Hematopoietic multipotent progenitor cell treated with erythropoietin and hydrocortisone succinate and interleukin-3 and kit ligand, for 15 days (in vitro differentiated cells): ENCODE results near the gene KRT78.

ENCODE experiments used
- DNase-seq: peaks from one replicate; pipeline ENCODE4 v3.0.0-alpha.2; 2015; ENCODE audit warnings: low spot score

Gene KRT78

DNA sequence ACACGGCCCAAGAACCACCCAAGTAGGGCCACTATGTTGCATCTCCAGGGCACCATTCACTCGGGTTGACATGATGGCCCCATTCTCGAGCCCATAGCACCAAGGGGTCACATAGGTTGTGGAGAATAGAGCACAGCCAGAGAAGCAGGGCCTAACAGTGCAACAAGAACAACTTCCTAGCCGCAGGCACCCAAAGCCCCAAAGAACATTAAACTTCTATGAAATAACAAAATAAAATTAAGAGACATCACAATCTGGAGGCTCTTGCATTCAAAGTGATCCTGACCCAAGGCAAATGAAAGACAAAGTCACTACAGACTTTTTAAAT is 36.8 kb downstream of the KRT78 start:
- DNase-seq: no peak

DNA sequence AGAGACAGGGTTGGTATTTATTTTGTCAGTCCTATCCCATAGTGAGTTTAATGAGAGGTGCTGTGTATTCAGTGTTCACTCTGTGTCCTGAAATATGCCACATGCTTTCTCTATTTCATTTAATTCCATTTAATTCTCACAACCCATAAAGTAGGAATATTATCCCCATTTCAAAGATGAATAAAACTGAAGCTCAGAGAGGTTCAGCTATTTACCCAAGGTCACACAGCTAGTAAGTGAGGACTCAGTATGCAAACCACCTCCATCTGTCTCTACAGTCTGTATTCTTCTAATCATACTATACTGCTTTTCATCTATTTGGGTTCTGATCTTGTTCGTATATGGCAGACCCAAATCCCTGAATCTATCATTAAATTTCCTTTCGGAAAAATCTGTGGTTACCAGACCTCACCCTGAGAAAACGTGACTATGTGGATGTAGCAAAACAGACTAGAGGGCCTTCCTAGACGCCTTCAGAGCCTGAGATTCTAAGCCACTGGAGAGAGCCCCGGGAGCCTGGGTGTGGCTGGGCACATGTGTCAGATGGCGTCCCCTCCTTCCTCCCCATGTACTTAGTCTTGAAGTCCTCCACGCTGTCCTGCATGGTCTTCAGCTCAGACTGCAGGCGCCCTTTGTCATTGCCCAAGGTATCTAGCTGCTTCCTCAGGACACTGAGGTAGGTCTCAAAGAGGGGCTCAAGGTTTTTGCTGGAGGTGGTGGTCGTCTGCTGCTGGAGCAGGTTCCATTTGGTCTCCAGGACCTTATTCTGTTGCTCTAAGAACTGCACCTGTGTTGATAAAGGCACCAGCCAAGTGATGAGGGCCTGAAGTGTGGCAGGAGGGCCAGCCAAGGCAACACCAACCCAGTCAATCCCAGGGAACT is 37.4 kb downstream of the KRT78 start:
- DNase-seq: no peak

DNA sequence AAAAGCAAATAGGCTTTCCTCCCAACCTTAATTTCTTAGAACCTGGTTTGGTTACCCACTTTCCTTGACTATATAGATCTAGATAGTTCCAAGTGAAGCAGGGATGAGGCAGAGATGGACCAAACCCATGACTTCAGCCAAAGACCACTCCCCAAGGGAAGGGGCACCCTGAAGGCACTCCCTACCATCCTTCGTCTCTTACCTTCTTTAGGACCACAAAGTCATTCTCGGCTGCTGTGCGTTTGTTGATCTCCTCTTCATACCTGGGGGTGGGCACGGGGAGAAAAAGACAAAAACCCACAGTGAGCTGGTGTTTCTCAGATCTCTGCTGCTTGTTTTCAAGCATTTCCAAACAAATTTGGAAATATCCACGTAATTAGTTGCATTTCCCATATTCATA is 38.2 kb downstream of the KRT78 start:
- DNase-seq: no peak

DNA sequence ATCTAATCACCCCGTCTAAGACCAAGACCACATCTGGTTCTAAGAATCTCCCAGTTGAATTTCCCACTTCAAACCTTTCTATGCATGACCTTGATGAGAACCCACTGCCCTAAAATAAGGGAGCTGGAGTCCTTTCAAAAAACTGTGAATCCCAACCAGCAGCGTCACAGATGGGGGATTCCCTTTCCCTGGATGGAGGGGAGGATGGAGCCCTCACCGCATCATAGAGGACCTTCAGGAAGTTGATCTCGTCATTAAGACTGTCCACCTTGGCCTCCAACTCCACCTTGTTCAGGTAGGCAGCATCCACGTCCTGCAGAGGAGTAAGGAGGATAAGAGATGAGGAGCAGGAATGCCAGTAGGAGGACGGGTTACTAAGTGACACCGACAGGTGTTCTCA is 39.6 kb downstream of the KRT78 start:
- DNase-seq: no peak

DNA sequence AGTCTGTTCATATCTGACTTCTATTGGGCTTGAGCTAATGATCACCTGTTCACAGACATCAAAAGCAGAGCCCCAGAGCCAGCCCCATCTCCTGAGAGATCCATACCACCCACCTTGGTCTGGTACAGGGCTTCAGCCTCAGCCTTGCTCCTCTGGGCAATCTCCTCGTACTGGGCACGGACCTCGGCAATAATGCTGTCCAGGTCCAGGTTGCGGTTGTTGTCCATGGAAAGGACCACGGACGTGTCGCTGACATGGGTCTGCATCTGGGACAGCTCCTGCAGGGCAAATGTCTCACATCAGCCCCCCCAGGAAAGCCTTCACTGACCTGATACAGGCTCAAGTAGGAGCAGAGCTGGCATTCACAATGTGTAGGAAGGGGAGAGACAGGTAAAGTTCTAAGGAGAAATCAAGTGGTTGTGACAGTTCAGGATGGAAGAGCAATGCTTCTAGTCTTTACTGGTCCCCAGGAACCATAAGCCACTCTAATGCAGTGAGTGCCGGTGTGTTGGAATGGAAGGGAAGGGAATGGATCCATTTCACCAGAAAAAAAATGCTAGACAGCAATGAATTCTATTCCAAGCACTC is 40.1 kb downstream of the KRT78 start:
- DNase-seq: no peak

DNA sequence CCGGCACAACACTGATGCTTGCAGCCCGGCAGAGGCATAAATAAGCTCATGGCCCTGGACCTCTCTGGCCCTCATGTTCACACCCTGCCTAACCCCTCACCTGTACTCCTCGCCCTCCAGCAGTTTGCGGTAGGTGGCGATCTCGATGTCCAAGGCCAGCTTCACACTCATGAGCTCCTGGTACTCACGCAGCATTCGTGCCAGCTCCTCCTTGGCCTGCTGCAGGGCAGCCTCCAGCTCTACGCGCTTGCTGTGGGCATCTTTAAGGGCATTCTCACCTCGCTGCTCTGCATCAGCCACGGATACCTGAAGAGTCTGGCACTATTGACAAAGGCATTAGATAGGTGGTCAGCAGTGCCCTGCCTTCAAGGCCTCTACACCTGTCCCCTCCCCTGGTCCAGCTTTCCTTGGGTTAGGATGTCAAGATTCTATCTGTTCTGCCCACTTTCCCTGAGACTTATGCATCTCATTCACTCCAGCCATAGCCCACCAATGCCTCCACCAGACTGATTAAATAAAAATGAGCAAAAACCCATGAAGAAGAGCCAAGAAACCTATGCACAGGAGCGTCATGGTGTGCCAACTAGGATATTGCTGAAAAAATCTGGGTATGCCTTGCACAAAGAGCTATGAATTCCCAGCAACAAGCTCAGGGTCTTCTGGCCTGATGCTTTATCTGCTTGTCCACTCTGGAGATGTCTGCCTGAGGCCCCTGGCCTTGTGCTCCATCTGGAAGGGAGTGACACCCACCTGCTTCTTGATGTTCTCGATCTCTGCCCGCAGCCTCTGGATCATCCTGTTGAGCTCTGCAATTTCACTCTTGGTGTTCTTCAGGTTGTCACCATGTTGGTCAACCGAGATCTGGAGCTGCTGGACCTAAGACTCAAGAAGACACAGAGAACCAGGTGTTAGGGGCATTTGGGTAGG is 41.0 kb downstream of the KRT78 start:
- DNase-seq: no peak

DNA sequence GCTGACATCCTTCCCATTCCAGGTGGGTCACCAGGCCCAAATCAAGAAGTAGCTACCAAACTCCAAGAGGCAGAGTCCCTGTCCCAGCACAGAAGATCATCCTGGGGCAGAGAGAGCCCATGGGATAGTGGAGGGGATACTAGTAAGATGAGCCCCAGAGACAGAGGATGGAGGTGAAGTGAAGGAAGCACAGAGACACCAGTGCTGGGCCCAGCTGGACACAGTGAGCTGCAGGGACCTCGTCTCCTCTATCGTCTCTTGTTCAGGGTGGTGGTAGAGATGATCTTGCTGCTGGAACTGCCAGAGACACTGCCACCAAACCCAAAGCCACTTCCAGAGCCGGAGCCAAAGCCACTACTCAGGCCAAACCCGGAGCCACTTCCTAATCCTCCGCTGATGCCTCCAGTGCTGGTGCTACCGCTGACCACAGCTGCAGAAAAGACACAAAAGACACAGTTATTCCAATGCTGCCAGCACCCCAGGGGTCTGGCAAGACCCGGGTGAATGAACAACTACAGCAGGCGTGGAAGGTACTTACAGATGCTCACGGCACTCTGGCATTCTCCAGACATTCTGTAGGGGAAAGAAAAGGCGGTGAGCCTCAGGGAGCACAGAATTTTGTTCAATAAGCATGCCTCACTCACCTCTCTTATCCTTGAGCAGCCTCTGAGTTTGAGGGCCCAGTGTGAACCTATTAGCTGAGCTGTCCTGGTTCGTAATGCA is 41.8 kb downstream of the KRT78 start:
- no peak for DNase-seq

DNA sequence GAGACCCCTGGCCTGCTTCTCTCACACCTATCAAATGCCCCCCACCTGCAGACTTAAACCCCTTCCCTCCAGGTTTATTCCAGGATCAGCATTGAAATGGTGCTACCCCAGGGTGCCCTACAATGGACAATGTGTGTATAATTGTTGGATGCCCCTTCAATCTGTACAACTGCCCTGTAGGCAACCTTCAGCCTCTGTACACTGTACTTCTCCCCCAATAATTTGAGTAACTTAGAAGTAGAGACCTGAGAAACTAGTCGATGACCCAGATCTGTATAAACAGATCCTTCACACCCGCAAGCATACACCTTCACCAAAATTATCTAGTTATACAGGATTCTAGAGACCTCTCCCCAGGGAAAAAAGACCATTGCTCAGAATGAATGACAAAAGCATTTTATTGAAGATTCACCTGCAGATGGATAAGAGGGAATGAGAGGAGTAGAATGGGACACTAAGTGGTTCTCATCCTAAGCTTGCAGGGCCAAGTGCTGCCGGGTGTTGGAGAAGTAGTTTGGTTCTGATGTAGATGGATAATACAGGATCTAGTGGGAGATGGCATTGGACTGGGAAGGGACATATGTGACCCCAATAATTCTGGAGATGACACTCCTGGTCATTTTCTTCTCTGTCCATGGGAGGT is 42.5 kb downstream of the KRT78 start:
- DNase-seq: no peak

DNA sequence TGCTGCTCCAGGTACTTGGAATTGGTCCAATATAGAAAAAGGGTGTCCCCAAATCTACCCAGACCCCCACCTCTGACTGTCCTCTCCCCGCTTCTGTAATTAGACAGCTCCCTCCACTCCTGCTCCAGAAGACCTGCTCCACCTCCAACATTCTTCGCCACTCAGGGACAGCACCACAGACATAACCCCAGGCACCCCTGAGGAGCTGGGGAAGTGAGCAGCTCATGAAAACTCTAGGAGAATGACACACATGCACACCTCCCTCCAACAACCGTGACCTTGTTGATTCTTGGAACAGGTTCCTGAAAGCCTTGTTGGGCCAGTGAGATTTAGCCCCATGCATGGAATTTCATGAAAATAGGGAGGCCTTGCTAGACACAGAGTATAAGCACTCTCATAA is 43.1 kb downstream of the KRT78 start:
- DNase-seq: no peak

DNA sequence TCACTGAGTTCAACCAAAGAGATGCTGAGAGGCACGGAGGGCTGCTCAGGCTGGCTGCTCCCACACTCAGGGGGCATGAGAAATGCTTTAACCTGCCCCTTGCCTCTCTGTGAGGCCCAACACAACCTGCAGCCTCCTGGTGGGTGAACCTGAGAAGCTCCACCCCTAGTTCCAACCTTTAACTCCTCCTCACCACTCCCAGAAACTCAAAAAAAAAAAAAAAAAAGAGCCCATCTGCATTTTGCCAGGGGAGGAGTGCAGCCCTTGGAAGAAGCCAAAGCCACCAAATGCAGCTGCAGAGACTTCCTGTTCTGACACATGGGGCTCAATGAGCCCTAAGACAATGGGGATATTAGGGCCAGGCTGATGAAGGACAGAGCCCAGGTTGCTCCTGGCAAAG is 43.8 kb downstream of the KRT78 start:
- DNase-seq: no peak

DNA sequence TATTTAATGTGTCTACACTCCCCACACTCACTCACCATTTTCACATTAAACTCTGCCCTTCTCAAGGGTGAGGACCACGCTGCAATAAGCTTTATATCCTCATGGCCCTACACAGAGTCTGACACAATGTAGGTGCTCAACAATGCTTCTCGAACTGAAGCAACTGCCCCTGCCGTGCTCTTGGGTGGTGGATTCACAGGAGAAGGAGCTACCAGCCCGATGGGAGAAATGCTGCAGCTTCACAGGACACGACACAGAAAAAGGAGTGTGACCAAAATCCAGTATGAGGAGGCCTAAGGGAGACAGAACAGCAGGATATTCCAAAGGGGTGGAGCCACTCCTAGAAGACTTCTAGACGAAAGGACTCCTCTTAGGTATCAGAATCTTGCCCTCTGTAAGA is 46.4 kb downstream of the KRT78 start:
- DNase-seq: no peak

DNA sequence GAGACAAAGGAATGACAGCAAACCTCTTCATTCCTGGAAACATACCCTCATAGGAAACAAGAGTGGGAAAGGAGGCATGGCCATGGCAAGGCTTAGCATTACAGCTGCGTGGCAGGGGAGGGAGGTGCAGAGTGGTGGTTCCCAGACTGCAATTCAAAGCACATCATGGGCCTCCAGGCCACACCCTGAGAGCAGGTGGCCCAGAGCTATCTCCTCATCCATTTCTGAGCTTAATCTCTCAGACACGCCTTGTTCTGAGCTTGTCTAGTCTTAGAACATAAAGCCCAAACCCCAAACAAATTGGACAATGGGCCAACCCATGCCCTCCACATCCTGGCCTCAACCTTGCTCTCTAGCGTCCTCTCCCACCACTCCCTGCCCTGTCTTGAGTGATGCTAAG is 47.0 kb downstream of the KRT78 start:
- DNase-seq: no peak

DNA sequence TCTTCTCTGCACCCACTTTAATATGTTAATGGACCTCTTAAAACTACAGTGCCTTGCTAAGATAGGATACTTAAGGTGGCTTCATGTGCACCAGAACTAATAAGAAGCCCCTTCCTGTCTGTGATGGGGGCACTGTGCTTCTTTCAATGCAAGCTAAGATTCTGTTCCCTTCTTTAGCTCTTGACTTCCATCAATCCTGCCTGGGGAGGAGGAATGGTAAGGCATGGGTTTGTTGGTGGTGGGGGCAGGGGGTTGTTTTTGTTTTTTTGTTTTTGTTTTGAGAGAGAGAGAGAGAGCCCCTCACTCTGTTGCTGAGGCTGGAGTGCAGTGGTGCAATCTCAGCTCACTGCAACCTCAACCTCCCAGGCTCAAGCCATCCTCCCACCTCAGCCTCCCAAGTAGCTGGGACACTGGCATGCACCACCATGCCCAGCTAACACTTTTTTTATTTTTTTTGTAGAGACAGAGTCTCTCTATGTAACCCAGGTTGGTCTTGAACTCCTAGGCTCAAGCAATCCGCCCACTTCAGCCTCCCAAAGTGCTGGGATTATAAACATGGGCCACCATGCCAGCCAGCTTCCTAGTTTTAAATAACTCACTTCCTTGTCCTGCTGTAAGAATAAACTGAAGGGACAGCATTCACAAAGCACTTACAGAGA is 48.4 kb downstream of the KRT78 start:
- DNase-seq: no peak

DNA sequence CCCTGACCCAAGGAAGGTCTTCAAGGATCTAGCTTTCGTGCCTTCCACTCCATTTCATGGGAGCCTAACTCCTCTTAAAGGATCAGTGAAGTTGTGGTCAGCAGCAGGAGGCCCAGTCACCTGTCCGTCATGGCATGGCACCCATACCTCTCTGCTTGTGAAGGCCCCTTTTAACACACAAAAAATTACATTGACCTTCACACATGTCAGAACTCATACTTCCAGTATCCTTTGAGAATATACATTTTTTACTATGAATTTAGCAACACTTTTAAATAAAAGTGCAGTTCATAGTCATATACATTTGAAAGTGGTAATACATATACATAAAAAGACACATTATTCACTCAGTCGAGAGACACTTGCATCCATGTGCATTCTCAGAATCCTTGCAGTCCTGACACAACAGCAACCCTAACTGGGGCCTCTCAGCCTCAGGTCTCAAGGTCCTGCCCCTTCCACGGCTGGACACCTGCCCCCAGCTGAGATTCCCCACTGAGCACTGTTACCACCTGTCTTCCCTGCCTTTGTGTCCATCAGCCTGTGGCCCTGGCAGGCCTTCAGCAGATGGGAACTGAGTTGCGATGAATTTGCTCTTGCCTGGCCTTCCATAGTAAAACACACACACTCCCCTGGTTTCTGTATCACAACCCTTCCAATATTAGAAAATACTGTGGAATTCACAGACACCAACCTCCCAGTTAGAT is 49.1 kb downstream of the KRT78 start:
- DNase-seq: no peak

DNA sequence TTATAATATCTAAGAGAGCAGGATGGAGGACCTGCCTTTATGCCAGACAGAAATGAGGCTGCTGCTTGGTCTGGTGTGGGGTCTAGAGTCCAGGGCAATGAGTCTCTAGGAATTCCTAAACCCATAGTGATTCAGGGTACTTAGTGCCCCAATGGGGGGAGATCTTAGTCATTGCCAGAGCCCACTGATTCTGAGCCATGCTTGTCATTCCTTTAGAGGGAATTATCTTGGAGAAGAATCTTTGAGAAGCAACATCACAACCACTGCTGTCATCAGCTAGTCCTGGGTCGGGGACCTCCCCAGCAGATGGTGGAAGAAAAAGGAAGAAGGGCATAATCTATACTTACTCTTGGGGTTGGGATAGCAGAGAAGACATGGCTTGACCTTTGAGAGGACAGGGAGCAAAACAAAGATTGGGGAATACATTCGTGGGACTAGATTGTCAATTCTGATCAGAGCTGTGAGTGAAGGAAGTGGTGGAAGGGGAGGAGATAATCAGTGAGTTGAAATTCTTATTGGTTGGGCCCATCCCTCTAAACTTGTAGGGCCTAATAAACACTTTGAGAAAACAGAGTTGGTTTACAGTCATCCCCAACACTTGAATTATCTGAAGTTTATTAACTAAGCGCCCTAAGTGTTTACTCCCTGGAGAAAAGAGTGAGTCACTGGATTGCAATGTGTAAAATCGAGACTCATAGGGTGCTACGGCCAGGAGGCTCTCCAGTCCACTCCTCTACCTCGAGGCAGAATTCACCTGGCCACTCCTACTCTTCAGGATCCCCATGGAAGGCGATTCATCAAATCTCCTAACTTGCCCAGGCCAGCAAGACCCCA is 49.9 kb downstream of the KRT78 start:
- peak; percentile 37 for DNase-seq

DNA sequence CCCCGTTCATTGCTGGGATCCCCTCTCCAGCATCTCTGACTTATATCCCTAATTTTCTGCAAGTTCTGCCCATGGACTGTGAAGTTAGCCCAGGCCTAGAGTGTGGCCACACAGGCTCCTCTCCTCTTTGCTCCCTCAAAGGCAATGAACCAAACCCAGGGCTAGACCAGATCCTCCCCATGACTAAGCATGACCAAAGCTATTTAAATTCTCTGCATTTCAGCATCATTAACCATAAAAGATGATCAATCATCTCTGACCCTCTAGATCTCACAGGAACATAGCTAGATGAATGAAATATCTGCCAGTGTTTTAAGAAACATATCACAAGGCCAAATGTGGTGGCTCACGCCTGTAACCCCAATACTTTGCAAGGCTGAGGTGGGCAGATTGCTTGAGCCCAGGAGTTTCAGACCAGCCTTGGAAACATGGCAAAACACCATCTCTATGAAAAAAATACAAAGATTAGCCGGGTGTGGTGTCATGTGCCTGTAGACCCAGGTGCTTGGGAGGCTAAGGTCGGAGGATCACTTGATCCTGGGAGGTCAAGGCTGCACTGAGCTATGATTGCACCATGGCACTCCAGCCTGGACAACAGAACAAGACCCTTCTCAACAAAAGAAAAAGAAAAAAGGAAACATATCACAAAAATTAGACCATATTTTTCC is 50.7 kb downstream of the KRT78 start:
- DNase-seq: peak; percentile 82

DNA sequence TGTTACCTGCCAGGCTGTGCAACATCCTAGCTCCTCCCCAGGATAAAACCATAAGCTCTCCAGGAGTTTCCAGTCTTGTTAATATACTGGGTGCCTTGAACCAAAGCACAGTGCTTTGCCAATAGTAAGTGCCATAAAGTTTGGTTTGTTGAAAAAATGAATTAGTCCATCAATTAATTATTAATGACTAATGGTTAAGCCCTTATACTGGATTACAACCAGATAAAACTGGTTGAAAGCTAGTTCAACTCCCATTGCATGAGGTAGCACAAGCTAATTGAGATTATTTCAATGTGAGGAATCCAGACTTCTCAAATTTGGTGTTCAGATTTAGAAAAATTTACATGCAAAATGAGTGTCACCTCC is 51.3 kb downstream of the KRT78 start:
- DNase-seq: no peak

DNA sequence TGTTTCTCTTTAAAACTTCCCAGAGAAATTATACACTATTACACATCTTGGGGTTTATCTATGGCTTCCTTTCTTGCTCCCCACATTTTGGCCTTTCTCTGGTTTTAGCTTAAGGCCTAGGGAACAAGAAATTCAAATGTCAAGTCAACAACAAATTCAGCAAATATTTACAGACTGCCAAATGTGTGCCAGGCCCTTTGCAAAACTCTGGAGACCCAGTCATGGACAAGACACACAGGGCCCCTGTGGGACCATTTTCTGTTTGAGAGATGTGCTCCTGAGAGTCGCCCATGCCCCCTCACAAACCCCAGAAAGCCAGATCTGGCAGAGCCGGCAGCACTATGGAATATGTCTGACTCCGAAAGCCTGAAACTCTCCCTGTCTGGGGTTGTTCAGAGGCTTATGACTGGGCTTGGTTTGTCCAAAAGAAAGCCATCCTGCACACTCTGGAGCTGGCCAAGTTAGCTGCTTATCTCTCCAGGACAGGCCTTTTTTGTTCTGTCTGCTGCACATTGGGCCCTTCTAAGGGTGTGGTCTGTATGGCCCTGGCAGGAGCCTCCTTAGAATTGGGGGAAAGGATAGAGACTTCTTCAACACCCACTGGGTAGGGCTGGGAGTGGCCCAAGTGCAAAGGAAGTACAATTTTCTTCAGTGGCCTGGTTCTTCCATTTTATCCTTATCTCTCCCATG is 51.8 kb downstream of the KRT78 start:
- DNase-seq: peak; percentile 91

DNA sequence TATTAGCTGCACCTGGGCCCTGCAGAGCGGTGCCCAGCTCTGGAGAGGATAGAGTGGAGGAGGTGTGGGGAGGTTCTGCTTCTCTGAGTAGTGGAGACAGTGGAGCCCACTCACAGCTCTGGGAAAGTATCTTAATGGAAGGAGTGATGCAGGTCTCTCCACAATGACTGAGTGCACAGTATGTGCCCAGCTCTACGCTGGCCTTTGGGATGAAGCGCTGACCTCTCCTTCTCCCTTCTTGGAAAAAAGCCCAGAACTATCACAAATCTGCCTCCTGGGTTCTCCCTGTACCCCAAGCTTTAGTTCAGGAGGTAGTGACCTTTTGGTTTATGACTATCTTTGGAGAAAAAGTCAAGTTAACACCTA is 52.4 kb downstream of the KRT78 start:
- DNase-seq: no peak
